Smooth muscle cell (in vitro differentiated cells): ENCODE results near the gene GPBP1L1. TPM values are rescaled to one million over a fixed set of nuclear protein-coding genes. Genes with fewer than 3 reads are reported as not detected.

Experiments used
- DNase-seq: peaks from one replicate; lab custom pipeline; 2025; ENCODE audit not compliant: unreplicated experiment; lab: John Stamatoyannopoulos, UW
- H2AFZ ChIP-seq: fragments of 200-600 bp; sonication (generic); 2 replicates; pipeline ENCODE4 v1.6.0; 2016; ENCODE audit warnings: antibody characterized with exemption, low read depth, mild to moderate bottlenecking
- H3F3A ChIP-seq: fragments of 200-600 bp; sonication (generic); 2 replicates; pipeline ENCODE4 v1.6.0; 2017; ENCODE audit warnings: antibody characterized with exemption, low read depth
- H3K27ac ChIP-seq: fragments of 200-600 bp; sonication (generic); 2 replicates; pipeline ENCODE4 v1.5.1; 2016; ENCODE audit warnings: low read depth, mild to moderate bottlenecking
- H3K27me3 ChIP-seq: fragments of 200-600 bp; sonication (generic); 2 replicates; pipeline ENCODE4 v1.6.1; 2016; ENCODE audit warnings: low read depth, mild to moderate bottlenecking
- H3K36me3 ChIP-seq: fragments of 200-600 bp; sonication (generic); 2 replicates; pipeline ENCODE4 v1.5.1; 2016; ENCODE audit warnings: low read depth
- H3K4me1 ChIP-seq: fragments of 200-600 bp; sonication (generic); 2 replicates; pipeline ENCODE4 v1.5.1; 2016; ENCODE audit warnings: low read depth
- H3K4me2 ChIP-seq: fragments of 200-600 bp; sonication (generic); 2 replicates; pipeline ENCODE4 v1.6.0; 2016; ENCODE audit warnings: mild to moderate bottlenecking
- H3K4me3 ChIP-seq: fragments of 200-600 bp; sonication (generic); 2 replicates; pipeline ENCODE4 v1.5.1; 2016; ENCODE audit warnings: mild to moderate bottlenecking
- H3K79me2 ChIP-seq: fragments of 200-600 bp; sonication (generic); 2 replicates; pipeline ENCODE4 v1.6.0; 2016; ENCODE audit warnings: low read depth, mild to moderate bottlenecking
- H3K9ac ChIP-seq: fragments of 200-600 bp; sonication (generic); 2 replicates; pipeline ENCODE4 v1.6.0; 2016; ENCODE audit warnings: low read depth
- H3K9me3 ChIP-seq: fragments of 200-600 bp; sonication (generic); replicated peaks from 2 replicates; pipeline ENCODE4 v1.5.1; 2016; ENCODE audit warnings: low read depth
- H4K20me1 ChIP-seq: fragments of 200-600 bp; sonication (generic); 2 replicates; pipeline ENCODE4 v1.6.0; 2016; ENCODE audit warnings: low read depth
- WGBS: methylation state at CpG from one replicate; pipeline ENCODE4 v1.1.7; 2016; ENCODE audit warnings: low lambda C conversion rate; 5-methylcytosine and 5-hydroxymethylcytosine counted together
- polyA plus RNA-seq: library from polyadenylated mRNA; unstranded; fragments of >200 nt; fragmentation: Nextera tagmentation; extraction: Ambion mirVana; gene quantifications from 2 replicates; pipeline ENCODE4 v1.2.1, GENCODE V29; 2016
- total RNA-seq: library from RNA; depleted of rRNA; stranded (reverse); fragments of >200 nt; gene quantifications from 2 replicates; pipeline ENCODE4 v1.2.3, GENCODE V29; 2014
- TF ChIP-seq, protein P1 (sequence below): fragments of 200-600 bp; sonication (generic); IDR thresholded peaks from 2 replicates; pipeline ENCODE4 v1.5.1; 2017; ENCODE audit warnings: borderline replicate concordance, mild to moderate bottlenecking, antibody characterized with exemption; ENCODE audit not compliant: insufficient read depth, poor library complexity, severe bottlenecking

GPBP1L1 gene
- total and polyA plus RNA-seq, 2 experiments from 2014 or later = 51.9 to 93.2 TPM

DNA sequence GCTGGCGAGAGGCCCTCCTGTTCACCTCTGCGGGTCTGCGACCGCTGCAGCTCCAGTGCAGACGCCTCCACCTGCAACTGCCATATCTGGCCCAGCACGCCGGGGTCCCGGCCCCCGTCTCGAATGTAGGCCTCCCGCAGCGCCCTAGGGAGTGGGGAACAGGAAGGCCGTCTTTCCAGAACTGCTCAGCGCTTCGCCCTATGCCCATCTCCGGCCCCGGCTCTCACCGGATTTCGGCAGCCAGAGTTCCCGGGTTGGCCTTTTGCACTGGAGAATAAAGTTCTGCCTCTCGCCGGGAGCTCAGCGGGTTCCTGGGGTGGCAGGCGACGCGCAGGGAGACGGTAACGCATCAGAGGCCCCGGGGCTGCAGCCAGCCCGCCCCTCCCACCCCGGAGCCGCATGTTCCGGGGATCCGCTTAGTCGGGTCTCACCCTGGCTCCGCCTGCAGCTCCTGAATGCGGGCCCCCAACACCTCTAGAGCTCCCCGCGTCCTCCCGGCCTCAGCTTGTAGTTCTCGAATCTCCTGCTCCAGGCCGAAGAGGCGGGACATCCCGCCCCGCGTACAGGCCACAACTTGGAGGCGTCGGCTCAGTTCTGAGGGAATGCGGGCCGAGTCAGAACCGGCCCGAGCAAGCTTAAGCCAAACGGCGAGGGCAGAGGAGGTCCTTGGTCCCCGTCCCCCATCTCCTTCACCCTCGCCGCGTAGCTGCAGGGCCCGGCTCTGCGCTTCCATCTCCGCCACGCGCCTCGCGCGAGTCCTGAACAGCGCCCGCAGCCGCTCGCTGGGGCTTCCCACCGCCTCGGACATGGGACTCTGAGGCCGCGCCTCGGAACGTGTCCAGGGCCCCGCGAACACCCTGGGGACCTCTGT, 63.6 kb downstream of the GPBP1L1 start:
- no peak overlapping the region for H2AFZ ChIP-seq

DNA sequence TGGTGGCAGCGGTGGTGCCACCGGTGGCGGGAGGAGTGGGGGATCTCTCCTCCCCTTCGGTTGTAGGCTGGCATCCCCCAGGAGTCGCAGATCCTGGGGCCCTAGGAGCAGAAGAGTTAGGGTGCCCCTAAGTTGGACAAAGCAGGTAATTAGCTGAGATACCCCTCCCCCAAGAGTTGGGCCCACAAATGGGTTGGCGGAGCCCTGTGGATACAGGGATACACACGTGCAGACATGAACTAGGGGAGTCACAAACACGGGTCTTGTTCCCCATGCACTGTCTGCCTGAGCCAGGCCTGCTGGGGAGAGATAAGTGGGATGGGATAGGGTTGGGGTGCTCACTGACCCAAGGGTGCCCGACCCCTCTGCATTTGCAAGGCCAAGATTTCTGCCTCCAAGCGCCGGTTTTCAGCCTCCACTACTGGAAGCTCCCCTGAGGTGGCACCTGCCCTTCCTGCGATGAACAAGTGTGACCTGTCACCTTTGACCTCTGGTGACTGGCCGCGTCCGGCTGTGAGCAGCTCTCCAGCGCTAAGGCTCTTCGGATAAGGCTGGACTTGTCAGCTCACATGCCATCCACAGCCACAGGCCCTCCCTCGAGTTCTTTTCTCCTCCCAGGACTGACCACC, 64.3 kb downstream of the GPBP1L1 start:
- no peaks in the 10 kb centered on the region for H3K36me3 ChIP-seq
- H3K9ac ChIP-seq = no peak overlapping the region
- H3K4me2 ChIP-seq = no peak overlapping the region
- no peak overlapping the region for H3K4me3 ChIP-seq
- peaks cover 4% of the 10 kb centered on the region for H4K20me1 ChIP-seq
- WGBS = 90% methylated on average over 18 of the region's 18 CpGs
- H2AFZ ChIP-seq = no peak overlapping the region
- H3K27ac ChIP-seq = no peak overlapping the region
- no peak for DNase-seq
- TF ChIP-seq, protein P1, sequence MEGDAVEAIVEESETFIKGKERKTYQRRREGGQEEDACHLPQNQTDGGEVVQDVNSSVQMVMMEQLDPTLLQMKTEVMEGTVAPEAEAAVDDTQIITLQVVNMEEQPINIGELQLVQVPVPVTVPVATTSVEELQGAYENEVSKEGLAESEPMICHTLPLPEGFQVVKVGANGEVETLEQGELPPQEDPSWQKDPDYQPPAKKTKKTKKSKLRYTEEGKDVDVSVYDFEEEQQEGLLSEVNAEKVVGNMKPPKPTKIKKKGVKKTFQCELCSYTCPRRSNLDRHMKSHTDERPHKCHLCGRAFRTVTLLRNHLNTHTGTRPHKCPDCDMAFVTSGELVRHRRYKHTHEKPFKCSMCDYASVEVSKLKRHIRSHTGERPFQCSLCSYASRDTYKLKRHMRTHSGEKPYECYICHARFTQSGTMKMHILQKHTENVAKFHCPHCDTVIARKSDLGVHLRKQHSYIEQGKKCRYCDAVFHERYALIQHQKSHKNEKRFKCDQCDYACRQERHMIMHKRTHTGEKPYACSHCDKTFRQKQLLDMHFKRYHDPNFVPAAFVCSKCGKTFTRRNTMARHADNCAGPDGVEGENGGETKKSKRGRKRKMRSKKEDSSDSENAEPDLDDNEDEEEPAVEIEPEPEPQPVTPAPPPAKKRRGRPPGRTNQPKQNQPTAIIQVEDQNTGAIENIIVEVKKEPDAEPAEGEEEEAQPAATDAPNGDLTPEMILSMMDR = no peak
- H3F3A ChIP-seq = peaks cover 6% of the 10 kb centered on the region
- H3K27me3 ChIP-seq = no peaks in the 10 kb centered on the region
- H3K79me2 ChIP-seq = no peaks in the 10 kb centered on the region
- H3K4me1 ChIP-seq = no peaks in the 10 kb centered on the region
- no peaks in the 10 kb centered on the region for H3K9me3 ChIP-seq

More for the DNA sequence above, 63.6 kb downstream of the GPBP1L1 start:
- H3K36me3 ChIP-seq = peaks cover under 1% of the 10 kb centered on the region
- H3K27me3 ChIP-seq = no peaks in the 10 kb centered on the region
- H4K20me1 ChIP-seq = peaks cover 4% of the 10 kb centered on the region
- TF ChIP-seq, protein P1 = no peak
- DNase-seq = no peak
- no peak overlapping the region for H3K9ac ChIP-seq
- WGBS = 95% methylated on average over 54 of the region's 78 CpGs
- no peak overlapping the region for H3K4me3 ChIP-seq
- H3F3A ChIP-seq = peaks cover 6% of the 10 kb centered on the region
- no peaks in the 10 kb centered on the region for H3K79me2 ChIP-seq
- H3K4me1 ChIP-seq = no peaks in the 10 kb centered on the region
- H3K27ac ChIP-seq = no peak overlapping the region
- H3K4me2 ChIP-seq = no peak overlapping the region
- H3K9me3 ChIP-seq = no peaks in the 10 kb centered on the region

DNA sequence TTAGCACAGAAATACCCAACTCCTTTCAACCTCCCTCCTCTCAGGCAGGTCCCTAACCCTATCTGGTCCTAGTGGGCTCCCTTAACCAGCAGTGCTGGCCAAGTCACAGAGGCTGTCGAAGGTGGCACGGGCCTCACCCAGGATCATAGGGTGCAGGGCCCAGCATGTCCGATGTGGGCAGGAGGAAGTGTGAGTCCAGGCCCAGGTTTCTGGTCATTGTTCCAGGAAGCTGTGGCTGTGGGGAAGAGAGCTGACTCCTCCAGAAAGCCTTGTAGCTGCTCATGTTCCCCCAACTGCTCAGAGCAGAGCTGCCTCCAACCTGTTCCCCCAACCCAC, 64.9 kb downstream of the GPBP1L1 start:
- H3F3A ChIP-seq = peaks cover 6% of the 10 kb centered on the region
- H3K36me3 ChIP-seq = peaks cover 2% of the 10 kb centered on the region
- H3K79me2 ChIP-seq = no peaks in the 10 kb centered on the region
- H3K4me1 ChIP-seq = no peaks in the 10 kb centered on the region
- no peak overlapping the region for H2AFZ ChIP-seq
- H3K4me2 ChIP-seq = no peak overlapping the region
- no peaks in the 10 kb centered on the region for H3K27me3 ChIP-seq
- TF ChIP-seq, protein P1 = no peak
- DNase-seq = no peak
- H3K27ac ChIP-seq = no peak overlapping the region
- peaks cover 4% of the 10 kb centered on the region for H4K20me1 ChIP-seq
- no peaks in the 10 kb centered on the region for H3K9me3 ChIP-seq
- WGBS = 92% methylated on average over 3 of the region's 3 CpGs
- H3K4me3 ChIP-seq = no peak overlapping the region
- no peak overlapping the region for H3K9ac ChIP-seq
